ENCODE data around the gene TMEM154.

The TMEM154 gene

DNA sequence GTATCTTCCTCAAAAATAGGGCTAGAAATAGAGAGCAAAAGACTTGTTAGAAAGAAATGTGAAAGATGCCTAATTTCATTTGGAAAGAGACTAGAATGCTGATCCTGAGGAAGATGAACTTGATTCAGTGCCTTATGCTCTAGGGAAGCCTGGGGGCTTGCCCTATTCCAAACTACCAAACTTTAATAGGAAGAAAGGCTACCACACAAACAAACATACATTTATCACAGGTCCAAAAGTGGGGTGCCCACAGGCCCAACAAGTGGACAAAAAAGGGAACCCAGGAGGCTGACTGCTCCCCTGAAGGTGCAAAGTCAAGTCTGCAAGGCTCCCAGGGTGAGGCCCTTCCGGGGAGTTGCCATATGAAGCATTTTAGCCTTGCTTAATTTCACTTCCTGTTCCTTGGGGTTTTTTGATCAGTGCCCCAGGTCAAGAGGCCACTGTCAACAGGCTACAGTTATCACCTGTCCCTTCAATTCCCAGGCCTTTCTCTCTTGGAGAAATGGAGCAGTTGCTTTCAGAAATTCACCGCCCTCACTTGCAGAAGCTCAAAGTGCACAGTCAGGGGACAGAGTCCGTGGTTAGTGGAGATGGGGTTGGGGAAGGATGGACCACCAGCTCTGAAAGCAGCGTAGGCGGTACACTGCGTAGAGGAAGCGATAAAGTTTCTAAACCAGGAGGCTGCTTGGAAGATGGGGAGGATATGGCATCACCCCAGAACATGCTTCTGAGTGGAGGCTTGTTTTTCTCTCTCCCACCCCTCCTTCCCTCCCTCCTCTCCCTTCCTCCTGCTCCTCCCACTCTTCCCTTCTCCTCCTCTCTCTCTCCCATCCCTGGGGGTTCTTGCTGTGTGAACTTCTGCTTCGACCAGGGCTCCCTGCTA is 36.4 kb downstream of the TMEM154 start:
- Histone ChIP-seq H3K4me3 (ENCODE audit: low read depth, low read length) (no peak overlapping the region), H3K36me3 (ENCODE audit: control insufficient read depth in 2 of 2, insufficient read depth in 1 of 2, low read length in 2 of 2) (no peaks in the 10 kb centered on the region), H3K9me3 (ENCODE audit: control insufficient read depth, insufficient read depth, low read depth, low read length) (no peaks in the 10 kb centered on the region), H3K4me1 (ENCODE audit: control insufficient read depth, insufficient read depth, low read length) (no peaks in the 10 kb centered on the region), H3K27ac (ENCODE audit: extremely low read depth, low read depth, low read length) (no peak overlapping the region)
- TF ChIP-seq BCL11A (tag by site-specific recombination; IDR thresholded peaks at IDR 0.05; ENCODE audit: low read depth) = no peak
- no peak for TF ChIP-seq ZNF16 (tag by site-specific recombination; IDR thresholded peaks at IDR 0.05; ENCODE audit: low read depth)
- TF ChIP-seq GLIS1 (tag by site-specific recombination; IDR thresholded peaks at IDR 0.05) = no peak
- peak; percentile 40 for TF ChIP-seq ZFHX2 (tag by site-specific recombination; conservative IDR thresholded peaks at IDR 0.05)
- TF ChIP-seq, protein P1, sequence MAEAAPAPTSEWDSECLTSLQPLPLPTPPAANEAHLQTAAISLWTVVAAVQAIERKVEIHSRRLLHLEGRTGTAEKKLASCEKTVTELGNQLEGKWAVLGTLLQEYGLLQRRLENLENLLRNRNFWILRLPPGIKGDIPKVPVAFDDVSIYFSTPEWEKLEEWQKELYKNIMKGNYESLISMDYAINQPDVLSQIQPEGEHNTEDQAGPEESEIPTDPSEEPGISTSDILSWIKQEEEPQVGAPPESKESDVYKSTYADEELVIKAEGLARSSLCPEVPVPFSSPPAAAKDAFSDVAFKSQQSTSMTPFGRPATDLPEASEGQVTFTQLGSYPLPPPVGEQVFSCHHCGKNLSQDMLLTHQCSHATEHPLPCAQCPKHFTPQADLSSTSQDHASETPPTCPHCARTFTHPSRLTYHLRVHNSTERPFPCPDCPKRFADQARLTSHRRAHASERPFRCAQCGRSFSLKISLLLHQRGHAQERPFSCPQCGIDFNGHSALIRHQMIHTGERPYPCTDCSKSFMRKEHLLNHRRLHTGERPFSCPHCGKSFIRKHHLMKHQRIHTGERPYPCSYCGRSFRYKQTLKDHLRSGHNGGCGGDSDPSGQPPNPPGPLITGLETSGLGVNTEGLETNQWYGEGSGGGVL (tag by site-specific recombination; IDR thresholded peaks at IDR 0.05) = peak; percentile 47; the same call in 1 of the 2 replicates
- TF ChIP-seq EGR2 (tag by site-specific recombination; IDR thresholded peaks at IDR 0.05; ENCODE audit: low read depth) = peak; percentile 41; the same call in 1 of the 2 replicates
- TF ChIP-seq MYNN (tag by site-specific recombination; IDR thresholded peaks at IDR 0.05; ENCODE audit: borderline replicate concordance) = no peak
- no peak for TF ChIP-seq IKZF3 (tag by site-specific recombination; IDR thresholded peaks at IDR 0.05)
- CTCF ChIA-PET = interaction anchor here (0.6 to 1.2 kb wide), 10 partner anchors 12 to 594 kb away, joined by 3 to 7 read pairs (median 3); no protein-coding TSS in a partner anchor
- POLR2A ChIA-PET = no interaction called here

GRCh38 chr4:152640058-152640921 is 39.5 kb downstream of the TMEM154 start:
- peak; percentile 32; the same call in 1 of the 2 replicates for TF ChIP-seq ZNF660 (tag by site-specific recombination; IDR thresholded peaks at IDR 0.05)
- peak; percentile 67 for TF ChIP-seq ZNF654 (tag by site-specific recombination; IDR thresholded peaks at IDR 0.05; ENCODE audit: low read depth)
- TF ChIP-seq RBAK (tag by site-specific recombination; IDR thresholded peaks at IDR 0.05) = no peak
- TF ChIP-seq ZNF2 (tag by site-specific recombination; IDR thresholded peaks at IDR 0.05) = peak; percentile 49; the same call in 1 of the 2 replicates
- H3K4me1 ChIP-seq (ENCODE audit: control insufficient read depth, insufficient read depth, low read length) = no peaks in the 10 kb centered on the region

GRCh38 chr4:152635851-152636250 is 43.9 kb downstream of the TMEM154 start:
- Histone ChIP-seq H3K27ac (ENCODE audit: extremely low read depth, low read depth, low read length) (no peak overlapping the region), H3K4me1 (ENCODE audit: control insufficient read depth, insufficient read depth, low read length) (no peaks in the 10 kb centered on the region), H3K36me3 (ENCODE audit: control insufficient read depth in 2 of 2, insufficient read depth in 1 of 2, low read length in 2 of 2) (no peaks in the 10 kb centered on the region), H3K4me3 (ENCODE audit: low read depth, low read length) (no peak overlapping the region), H3K9me3 (ENCODE audit: control insufficient read depth, insufficient read depth, low read depth, low read length) (no peaks in the 10 kb centered on the region)
- POLR2A ChIA-PET = no interaction called here
- TF ChIP-seq, protein P2, sequence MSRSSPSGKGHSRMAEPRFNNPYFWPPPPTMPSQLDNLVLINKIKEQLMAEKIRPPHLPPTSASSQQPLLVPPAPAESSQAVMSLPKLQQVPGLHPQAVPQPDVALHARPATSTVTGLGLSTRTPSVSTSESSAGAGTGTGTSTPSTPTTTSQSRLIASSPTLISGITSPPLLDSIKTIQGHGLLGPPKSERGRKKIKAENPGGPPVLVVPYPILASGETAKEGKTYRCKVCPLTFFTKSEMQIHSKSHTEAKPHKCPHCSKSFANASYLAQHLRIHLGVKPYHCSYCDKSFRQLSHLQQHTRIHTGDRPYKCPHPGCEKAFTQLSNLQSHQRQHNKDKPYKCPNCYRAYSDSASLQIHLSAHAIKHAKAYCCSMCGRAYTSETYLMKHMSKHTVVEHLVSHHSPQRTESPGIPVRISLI (tag by site-specific recombination; IDR thresholded peaks at IDR 0.05) = no peak
- TF ChIP-seq, protein P3, sequence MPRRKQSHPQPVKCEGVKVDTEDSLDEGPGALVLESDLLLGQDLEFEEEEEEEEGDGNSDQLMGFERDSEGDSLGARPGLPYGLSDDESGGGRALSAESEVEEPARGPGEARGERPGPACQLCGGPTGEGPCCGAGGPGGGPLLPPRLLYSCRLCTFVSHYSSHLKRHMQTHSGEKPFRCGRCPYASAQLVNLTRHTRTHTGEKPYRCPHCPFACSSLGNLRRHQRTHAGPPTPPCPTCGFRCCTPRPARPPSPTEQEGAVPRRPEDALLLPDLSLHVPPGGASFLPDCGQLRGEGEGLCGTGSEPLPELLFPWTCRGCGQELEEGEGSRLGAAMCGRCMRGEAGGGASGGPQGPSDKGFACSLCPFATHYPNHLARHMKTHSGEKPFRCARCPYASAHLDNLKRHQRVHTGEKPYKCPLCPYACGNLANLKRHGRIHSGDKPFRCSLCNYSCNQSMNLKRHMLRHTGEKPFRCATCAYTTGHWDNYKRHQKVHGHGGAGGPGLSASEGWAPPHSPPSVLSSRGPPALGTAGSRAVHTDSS (tag by site-specific recombination; IDR thresholded peaks at IDR 0.05) = no peak
- TF ChIP-seq ZNF776 (tag by site-specific recombination; IDR thresholded peaks at IDR 0.05; ENCODE audit: borderline replicate concordance) = no peak
- TF ChIP-seq ZNF114 (tag by site-specific recombination; IDR thresholded peaks at IDR 0.05) = no peak
- TF ChIP-seq ZNF561 (tag by site-specific recombination; IDR thresholded peaks at IDR 0.05; ENCODE audit: borderline replicate concordance) = no peak
- no peak for TF ChIP-seq MZF1 (tag by site-specific recombination; IDR thresholded peaks at IDR 0.05; ENCODE audit: borderline replicate concordance)
- TF ChIP-seq ZNF175 (tag by site-specific recombination; IDR thresholded peaks at IDR 0.05) = no peak
- no peak for TF ChIP-seq ZNF121 (tag by site-specific recombination; IDR thresholded peaks at IDR 0.05)
- CTCF ChIA-PET = interaction anchor here (1.0 to 2.8 kb wide), 2 partner anchors 134 to 227 kb away, joined by 4 to 12 read pairs; no protein-coding TSS in a partner anchor

More at GRCh38 chr4:152640058-152640921, 39.5 kb downstream of the TMEM154 start:
- H3K4me3 ChIP-seq (ENCODE audit: low read depth, low read length) = no peak overlapping the region
- no peaks in the 10 kb centered on the region for H3K9me3 ChIP-seq (ENCODE audit: control insufficient read depth, insufficient read depth, low read depth, low read length)
- POLR2A ChIA-PET = no interaction called here
- CTCF ChIA-PET = interaction anchor here (0.6 to 3.6 kb wide), 25 partner anchors 9 to 1287 kb away, joined by 3 to 42 read pairs (median 4); no protein-coding TSS in a partner anchor
- no peak overlapping the region for H3K27ac ChIP-seq (ENCODE audit: extremely low read depth, low read depth, low read length)
- H3K36me3 ChIP-seq (ENCODE audit: control insufficient read depth in 2 of 2, insufficient read depth in 1 of 2, low read length in 2 of 2) = no peaks in the 10 kb centered on the region
